ENCODE data around the gene TNFRSF25. TPM values are rescaled to one million over a fixed set of nuclear protein-coding genes. Genes with fewer than 3 reads are reported as not detected.

Gene TNFRSF25
- total RNA-seq, 2 donors from 2014 or later = 89.2 to 101 TPM

DNA sequence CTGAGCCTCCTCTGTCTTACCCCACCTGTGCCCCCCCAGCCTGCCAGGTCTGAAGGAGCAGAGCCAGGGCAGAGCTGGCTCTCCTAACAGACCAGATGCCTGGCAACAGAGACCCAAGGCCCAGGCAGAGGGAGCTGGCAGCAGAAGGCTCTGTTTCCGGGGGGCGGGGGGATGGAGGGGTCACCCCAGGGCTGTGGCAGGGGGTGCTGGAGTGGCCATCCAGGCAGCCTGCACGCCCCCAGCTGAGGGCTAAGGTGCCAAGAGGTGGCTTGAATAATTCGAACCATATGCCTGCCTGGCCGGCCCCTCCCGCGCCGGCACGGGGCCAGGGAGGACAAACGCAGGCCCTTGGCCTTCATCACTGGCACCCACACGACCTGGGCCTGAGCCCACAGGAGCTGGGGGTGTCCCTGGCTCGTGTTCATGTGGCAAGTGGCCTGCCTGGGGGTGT is 41.5 kb upstream of the TNFRSF25 start:
- H3K36me3 Mint-ChIP-seq (ENCODE audit: insufficient read depth in 2 of 2) = no peaks in the 10 kb centered on the region
- ATAC-seq (replicated peaks in 1 of 2) (no peak), DNase-seq (no peak)
- no peaks in the 10 kb centered on the region for H3K4me1 Mint-ChIP-seq (ENCODE audit: low read depth)
- no peaks in the 10 kb centered on the region for H3K9me3 Mint-ChIP-seq
- no peak overlapping the region for H3K27ac Mint-ChIP-seq
- no peaks in the 10 kb centered on the region for H3K27me3 Mint-ChIP-seq (ENCODE audit: low read depth)
- no peak overlapping the region for H3K4me3 Mint-ChIP-seq

DNA sequence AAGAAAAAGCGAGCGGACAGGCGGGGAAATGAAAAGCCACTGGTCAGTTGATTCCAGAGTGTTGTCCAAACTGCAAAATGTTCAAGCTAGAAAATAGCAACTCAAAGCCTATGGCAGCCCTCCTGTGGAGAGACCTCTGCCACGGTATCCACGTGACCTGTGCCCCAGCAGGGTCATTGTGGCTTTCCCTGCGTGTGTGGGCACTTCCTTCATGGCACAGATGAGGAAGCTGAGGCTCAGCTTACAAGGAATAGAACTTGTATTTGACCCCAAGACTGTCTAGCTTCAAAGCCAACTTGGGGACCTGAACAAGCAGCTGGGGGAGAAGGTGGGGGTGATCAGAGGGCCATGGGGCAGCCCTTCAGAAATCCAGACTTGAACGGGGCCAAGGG is 41.1 kb upstream of the TNFRSF25 start:
- H3K9me3 Mint-ChIP-seq = no peaks in the 10 kb centered on the region
- no peaks in the 10 kb centered on the region for H3K27me3 Mint-ChIP-seq (ENCODE audit: low read depth)
- DNase-seq (no peak), ATAC-seq (replicated peaks in 1 of 2) (no peak)
- no peak overlapping the region for H3K4me3 Mint-ChIP-seq
- H3K36me3 Mint-ChIP-seq (ENCODE audit: insufficient read depth in 2 of 2) = no peaks in the 10 kb centered on the region
- no peak overlapping the region for H3K27ac Mint-ChIP-seq
- no peaks in the 10 kb centered on the region for H3K4me1 Mint-ChIP-seq (ENCODE audit: low read depth)

DNA sequence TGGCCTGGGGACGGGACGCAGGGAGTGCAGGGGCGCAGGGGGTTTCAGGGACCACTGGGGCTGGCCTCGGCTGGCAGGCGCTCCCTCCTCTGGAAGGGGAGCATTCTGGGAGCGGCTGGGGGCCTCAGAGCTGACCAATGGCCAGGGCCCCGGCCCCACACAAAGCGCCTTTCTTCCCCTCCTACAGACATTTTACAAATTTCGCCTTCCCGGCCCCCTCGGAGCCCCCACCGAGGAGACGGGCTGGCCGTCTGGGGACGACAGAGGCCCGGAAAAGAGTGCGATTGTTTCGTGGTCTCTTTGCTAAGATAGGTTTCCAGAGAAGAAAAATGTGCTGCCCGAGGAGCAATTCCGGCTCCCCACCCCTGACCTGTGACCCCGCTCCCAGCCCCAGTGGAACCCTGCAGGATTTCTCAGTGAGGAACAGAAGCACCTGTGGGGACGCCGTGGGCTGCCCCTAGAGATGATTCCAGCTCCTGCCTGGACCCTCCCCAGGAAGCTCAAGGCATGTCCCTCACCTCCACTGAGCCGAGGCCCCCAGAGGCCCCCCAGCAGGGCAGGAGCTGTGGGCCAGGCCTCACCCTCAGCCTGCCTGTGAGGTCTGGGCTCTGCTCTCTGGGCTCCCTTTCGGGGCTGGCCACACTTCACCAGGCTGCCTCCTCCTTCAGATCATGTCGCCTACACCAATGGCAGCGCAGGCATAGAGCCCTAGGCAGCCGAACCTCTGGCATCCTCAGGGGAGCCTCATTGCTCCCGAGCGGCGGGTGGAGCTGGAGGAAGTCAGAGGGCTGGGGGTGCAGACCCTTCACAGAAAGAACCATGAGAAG is 40.5 kb upstream of the TNFRSF25 start:
- Mint-ChIP-seq H3K4me3 (no peak overlapping the region), H3K36me3 (ENCODE audit: insufficient read depth in 2 of 2) (no peaks in the 10 kb centered on the region), H3K4me1 (ENCODE audit: low read depth) (no peaks in the 10 kb centered on the region), H3K27ac (no peak overlapping the region), H3K27me3 (ENCODE audit: low read depth) (no peaks in the 10 kb centered on the region), H3K9me3 (no peaks in the 10 kb centered on the region)
- ATAC-seq (replicated peaks in 1 of 2) (no peak), DNase-seq (no peak)

DNA sequence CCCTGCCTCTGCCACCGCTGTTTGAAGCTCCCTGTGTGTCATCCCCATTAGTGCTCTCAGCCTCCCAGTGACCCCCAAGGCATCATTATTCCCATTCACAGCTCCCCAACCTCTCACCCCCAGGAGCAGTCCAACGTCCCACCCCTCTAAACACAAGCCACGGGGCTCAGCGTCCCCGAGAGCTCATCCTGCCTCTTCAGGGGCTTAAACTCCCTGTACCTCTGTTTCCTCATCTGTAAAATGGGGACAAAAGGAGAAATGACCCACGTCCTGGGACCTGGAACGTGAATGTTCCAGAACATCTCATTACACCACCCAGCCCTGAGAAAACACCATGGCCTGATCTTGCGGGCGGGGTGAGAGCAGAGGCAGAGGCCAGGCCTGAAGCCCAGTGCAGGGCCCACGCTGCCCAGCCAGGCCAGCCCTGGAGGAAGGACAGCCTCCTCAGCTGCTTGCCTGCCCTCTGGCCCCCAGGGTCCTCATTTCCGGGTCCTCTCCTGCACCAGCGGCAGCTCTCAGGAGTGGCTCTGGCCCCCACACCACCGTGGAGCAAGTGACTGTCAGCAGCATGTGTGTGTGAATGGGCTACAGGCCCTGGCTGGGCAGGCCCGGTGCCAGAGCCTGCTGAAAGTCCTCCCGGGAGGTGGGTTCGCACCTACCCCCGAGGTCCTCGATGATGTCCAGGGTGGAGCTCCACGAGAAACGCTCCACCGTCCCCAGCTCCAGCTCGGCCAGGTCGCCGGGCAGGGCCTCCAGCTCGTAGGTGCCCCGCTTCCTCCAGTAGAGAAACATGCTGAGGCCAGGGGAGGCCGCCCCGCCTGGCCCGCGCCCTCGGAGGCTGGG is 39.6 kb upstream of the TNFRSF25 start:
- no peaks in the 10 kb centered on the region for H3K9me3 Mint-ChIP-seq
- H3K4me3 Mint-ChIP-seq = no peak overlapping the region
- H3K4me1 Mint-ChIP-seq (ENCODE audit: low read depth) = no peaks in the 10 kb centered on the region
- no peak for ATAC-seq (replicated peaks in 1 of 2)
- DNase-seq = no peak
- no peak overlapping the region for H3K27ac Mint-ChIP-seq
- no peaks in the 10 kb centered on the region for H3K36me3 Mint-ChIP-seq (ENCODE audit: insufficient read depth in 2 of 2)
- no peaks in the 10 kb centered on the region for H3K27me3 Mint-ChIP-seq (ENCODE audit: low read depth)

DNA sequence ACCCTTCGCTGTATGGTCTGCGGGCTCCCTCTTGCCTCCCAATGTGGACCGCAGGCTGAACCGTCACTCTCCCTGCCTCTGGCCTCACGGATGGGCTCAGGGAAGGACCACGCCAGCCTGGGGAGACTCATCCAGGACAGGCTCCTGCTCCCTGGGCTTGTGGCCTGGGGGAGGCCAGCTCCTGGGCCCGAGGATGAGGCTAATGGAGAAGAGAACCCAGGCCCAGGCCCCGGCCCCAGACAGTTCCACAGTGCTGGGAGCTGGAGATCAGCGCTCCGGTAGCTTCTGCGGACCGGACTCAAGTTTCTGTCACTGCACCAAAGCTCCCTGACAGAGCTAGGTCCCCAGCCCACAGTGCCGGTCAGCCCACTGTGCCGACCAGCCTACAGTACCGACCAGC is 38.9 kb upstream of the TNFRSF25 start:
- no peaks in the 10 kb centered on the region for H3K27me3 Mint-ChIP-seq (ENCODE audit: low read depth)
- H3K27ac Mint-ChIP-seq = no peak overlapping the region
- no peak overlapping the region for H3K4me3 Mint-ChIP-seq
- no peak for ATAC-seq (replicated peaks in 1 of 2)
- H3K9me3 Mint-ChIP-seq = no peaks in the 10 kb centered on the region
- H3K4me1 Mint-ChIP-seq (ENCODE audit: low read depth) = no peaks in the 10 kb centered on the region
- DNase-seq = no peak
- H3K36me3 Mint-ChIP-seq (ENCODE audit: insufficient read depth in 2 of 2) = no peaks in the 10 kb centered on the region

DNA sequence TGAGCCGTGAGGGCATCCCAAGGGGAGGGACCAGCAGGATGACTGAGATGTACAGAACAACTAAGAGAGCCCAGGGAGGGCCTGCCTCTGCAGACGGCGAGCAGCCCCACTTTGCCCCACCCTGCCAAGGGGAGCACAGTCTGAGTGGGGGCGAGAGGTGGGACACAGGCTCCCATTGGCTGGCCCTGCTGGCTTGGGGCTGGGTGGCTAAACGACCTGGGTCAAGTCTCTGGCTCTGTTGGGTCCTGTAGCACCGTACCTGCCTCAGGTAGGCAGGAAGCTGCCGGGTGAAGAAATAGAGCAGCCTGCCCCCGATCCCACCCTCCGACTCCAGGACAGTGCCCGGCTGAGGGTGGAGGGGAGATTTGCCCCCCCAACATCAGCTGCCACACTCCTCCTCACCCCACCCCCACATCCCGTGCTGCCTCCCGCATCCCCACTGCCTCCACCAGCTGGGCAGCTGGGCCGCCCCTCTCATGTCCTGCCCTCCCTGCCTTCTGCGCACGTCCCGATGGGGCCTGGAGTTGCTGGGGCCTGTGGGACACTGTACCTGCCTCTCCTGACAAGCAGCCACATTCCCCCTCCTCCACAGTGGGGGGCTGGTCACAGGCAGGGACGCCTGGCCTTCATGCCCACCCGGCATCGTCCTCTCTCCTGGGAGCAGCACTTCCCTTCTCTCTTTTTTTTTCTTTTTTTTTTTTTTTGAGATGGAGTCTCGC is 38.1 kb upstream of the TNFRSF25 start:
- DNase-seq (no peak), ATAC-seq (replicated peaks in 1 of 2) (no peak)
- no peak overlapping the region for H3K4me3 Mint-ChIP-seq
- H3K36me3 Mint-ChIP-seq (ENCODE audit: insufficient read depth in 2 of 2) = no peaks in the 10 kb centered on the region
- no peaks in the 10 kb centered on the region for H3K27me3 Mint-ChIP-seq (ENCODE audit: low read depth)
- no peak overlapping the region for H3K27ac Mint-ChIP-seq
- no peaks in the 10 kb centered on the region for H3K4me1 Mint-ChIP-seq (ENCODE audit: low read depth)
- H3K9me3 Mint-ChIP-seq = no peaks in the 10 kb centered on the region

DNA sequence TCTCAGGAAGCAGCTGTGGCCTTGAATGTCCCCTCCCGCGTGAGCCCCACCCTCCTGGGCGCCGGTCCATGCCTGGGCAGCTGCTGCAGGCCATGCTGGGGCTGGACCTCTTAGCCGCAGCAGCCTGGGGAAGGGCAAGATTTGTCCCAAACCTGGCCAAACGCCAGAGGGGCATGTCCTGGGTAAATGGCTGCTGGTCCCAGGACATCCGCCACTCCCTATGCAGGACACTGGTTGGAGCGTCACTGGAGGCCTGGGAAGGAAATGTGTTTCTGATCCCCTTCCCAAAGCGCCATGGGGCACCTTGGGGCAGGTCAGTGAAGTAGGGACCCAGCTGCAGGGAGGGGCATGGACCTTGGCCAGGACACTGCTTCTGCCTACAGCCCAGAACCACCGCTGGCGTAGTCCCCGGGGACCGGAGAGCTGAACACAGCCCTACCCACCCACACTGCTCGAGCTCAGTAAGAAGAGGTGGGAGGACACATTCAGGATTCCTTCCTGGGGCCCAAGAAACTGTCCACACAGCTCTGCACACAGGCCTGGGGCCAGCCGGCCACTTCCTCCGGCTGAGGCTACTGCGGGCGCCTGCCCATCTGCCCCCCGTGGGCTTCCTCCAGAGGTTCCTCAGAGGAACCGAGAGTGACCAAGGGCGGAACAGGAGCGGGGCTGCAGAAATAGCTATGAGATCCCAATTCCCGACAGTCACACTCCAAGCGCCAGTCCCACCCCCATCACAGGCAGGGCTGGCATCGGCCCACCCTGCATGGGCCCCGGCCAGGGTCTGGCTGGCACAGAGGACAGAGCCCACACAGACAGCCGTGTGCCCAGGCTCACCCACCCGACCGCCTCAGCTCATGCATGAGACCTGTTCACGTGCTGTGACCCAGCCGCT is 36.3 kb upstream of the TNFRSF25 start:
- Mint-ChIP-seq H3K27ac (no peak overlapping the region), H3K4me3 (no peak overlapping the region), H3K36me3 (ENCODE audit: insufficient read depth in 2 of 2) (no peaks in the 10 kb centered on the region), H3K27me3 (ENCODE audit: low read depth) (no peaks in the 10 kb centered on the region), H3K4me1 (ENCODE audit: low read depth) (peaks cover 5% of the 10 kb centered on the region), H3K9me3 (no peaks in the 10 kb centered on the region)
- DNase-seq (no peak), ATAC-seq (replicated peaks in 1 of 2) (no peak)

DNA sequence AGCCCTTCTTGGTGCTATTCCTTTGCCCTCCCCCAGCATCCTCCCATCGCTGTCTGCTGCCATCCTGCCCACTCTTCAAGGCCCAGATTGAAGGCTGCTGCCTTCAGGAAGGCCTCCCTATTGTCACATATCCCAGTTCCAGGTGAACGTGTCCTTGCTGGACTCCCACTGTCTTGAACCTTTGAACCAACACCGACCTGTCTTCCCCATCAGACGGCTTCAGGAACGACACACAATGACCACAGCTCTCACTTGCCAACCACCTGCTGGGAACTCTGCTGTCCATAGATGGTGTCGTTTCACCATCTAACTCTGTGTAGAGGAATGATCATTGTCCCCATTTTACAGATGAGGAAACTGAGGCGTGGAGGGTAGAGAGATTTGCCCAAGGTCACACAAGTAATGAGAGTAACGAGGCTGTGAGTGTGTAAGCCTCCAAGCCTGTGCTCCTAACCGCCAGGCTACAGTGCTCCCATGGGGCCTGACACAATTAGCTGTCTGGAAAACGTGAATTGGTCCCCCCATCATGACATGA is 35.4 kb upstream of the TNFRSF25 start:
- no peak overlapping the region for H3K27ac Mint-ChIP-seq
- H3K36me3 Mint-ChIP-seq (ENCODE audit: insufficient read depth in 2 of 2) = no peaks in the 10 kb centered on the region
- peaks cover 5% of the 10 kb centered on the region for H3K4me1 Mint-ChIP-seq (ENCODE audit: low read depth)
- DNase-seq = no peak
- H3K4me3 Mint-ChIP-seq = no peak overlapping the region
- no peak for ATAC-seq (replicated peaks in 1 of 2)
- no peaks in the 10 kb centered on the region for H3K9me3 Mint-ChIP-seq
- no peaks in the 10 kb centered on the region for H3K27me3 Mint-ChIP-seq (ENCODE audit: low read depth)

DNA sequence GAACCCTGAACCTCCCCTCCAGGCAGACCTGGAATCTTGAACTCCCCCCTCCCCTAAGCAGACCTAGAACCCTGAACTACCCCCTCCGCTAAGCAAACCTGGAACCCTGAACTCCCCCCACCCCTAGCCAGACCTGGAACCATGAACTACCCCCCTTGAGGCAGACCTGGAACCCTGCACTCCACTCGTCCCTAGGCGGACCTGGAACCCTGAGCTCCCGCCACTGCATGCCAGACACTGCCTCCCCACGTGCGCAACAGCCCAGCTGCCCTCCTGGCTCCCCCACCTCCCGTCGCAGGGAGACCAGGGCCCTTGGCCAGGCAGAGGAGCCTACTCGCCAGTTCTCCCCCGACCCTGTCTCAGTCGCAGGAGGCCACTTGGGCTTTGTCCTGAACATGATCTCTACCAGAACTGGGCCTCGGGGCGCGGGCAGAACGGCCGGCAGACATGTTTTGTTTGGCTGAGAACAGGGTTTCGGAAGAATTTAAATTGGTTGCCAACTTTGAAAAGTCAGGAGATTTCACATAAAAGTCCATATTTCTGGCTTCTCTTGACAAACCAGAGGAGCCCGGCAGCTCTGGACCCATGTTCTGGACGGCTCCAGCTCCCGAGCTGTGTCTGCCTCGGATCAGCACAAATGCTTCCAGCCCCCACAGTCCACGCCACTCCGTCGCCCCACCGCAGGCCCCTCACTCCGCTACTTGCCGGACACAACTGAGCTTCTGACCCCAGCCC is 34.7 kb upstream of the TNFRSF25 start:
- ATAC-seq (replicated peaks in 1 of 2) (no peak), DNase-seq (no peak)
- H3K4me3 Mint-ChIP-seq = no peak overlapping the region
- H3K4me1 Mint-ChIP-seq (ENCODE audit: low read depth) = peaks cover 5% of the 10 kb centered on the region
- no peaks in the 10 kb centered on the region for H3K9me3 Mint-ChIP-seq
- no peaks in the 10 kb centered on the region for H3K27me3 Mint-ChIP-seq (ENCODE audit: low read depth)
- H3K27ac Mint-ChIP-seq = no peak overlapping the region
- no peaks in the 10 kb centered on the region for H3K36me3 Mint-ChIP-seq (ENCODE audit: insufficient read depth in 2 of 2)

DNA sequence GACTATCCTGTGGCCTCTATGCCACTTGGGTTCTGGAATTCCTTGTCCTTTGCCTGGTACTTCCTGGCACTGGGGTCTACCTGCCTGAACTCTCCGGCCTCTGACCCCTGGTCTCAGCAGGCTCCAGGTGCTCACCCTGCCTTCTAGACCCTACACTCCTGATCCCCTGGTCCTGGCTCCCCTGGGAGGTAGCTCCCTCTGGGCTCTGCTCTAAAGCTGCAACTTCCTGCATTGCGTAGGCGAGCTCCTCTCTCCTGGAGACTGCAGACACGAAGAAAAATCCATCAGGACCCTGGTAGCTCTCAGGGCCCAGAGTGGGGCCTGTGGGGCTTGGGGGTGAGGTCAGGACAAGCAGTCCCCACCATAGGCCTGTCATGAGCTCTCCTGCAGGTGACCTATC is 33.3 kb upstream of the TNFRSF25 start:
- no peak overlapping the region for H3K27ac Mint-ChIP-seq
- peaks cover 5% of the 10 kb centered on the region for H3K4me1 Mint-ChIP-seq (ENCODE audit: low read depth)
- no peaks in the 10 kb centered on the region for H3K9me3 Mint-ChIP-seq
- H3K4me3 Mint-ChIP-seq = peak overlapping the region in 1 of 2 donors; percentile 19
- no peak for ATAC-seq (replicated peaks in 1 of 2)
- no peak for DNase-seq
- H3K36me3 Mint-ChIP-seq (ENCODE audit: insufficient read depth in 2 of 2) = no peaks in the 10 kb centered on the region
- H3K27me3 Mint-ChIP-seq (ENCODE audit: low read depth) = no peaks in the 10 kb centered on the region

DNA sequence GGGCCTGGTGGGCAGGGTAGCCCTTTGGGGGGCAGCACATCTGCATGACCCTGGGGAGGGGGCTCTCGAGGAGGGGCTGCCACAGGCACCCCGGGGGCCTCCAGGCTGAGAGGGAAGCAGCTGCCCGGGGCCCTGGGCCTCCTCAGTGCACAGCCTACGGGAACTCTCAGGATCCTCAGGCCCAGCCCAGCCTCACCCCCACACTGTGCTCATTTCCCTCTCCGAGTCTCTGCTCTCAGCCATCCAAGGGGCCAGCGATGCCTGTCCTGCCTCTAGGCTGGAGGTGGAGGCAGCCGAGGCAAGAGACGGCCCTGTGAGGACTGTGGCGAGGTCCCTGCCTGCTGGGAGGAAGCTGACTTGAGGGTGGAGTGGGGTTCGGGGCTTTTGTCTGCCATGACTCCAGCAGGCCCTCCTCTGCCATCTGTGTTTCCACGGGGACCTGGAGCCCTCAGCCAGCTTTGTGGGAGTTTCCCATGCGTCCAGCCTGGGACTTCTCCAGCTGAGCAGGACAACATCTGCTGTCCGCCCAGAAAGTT is 32.7 kb upstream of the TNFRSF25 start:
- DNase-seq (no peak), ATAC-seq (replicated peaks in 1 of 2) (no peak)
- Mint-ChIP-seq H3K9me3 (no peaks in the 10 kb centered on the region), H3K36me3 (ENCODE audit: insufficient read depth in 2 of 2) (no peaks in the 10 kb centered on the region), H3K27ac (no peak overlapping the region), H3K4me3 (no peak overlapping the region), H3K4me1 (ENCODE audit: low read depth) (peaks cover 5% of the 10 kb centered on the region), H3K27me3 (ENCODE audit: low read depth) (no peaks in the 10 kb centered on the region)
